Neural progenitor cell (in vitro differentiated cells): ENCODE data around the gene RIMKLA.

Experiments
- CTCF ChIP-seq: fragments of 200-600 bp; sonication (generic); IDR thresholded peaks from 2 replicates; pipeline ENCODE4 v1.5.1; 2017; ENCODE audit warnings: antibody characterized with exemption, mild to moderate bottlenecking
- EZH2phosphoT487 ChIP-seq: fragments of 200-600 bp; sonication (generic); IDR thresholded peaks from 2 replicates; pipeline ENCODE4 v1.6.1; 2017; ENCODE audit warnings: antibody characterized with exemption

- TF ChIP-seq EZH2phosphoT487 (no peak), CTCF (no peak)
Observed at GRCh38 chr1:42335809-42336518, 44.6 kb upstream of the RIMKLA start.
